HT-29 (cell line): Measurements from ENCODE around the gene OR8D1. TPM values are rescaled to one million over a fixed set of nuclear protein-coding genes. Genes with fewer than 3 reads are reported as not detected.

Source experiments
- DNase-seq: peaks from one replicate; pipeline ENCODE4 v3.0.0-alpha.2; 2015; ENCODE audit warnings: low spot score
- total RNA-seq: library from RNA; depleted of rRNA; stranded (reverse); fragments of >200 nt; shearing (Covaris generic); gene quantifications from 2 replicates; pipeline ENCODE4 v1.2.3, GENCODE V29; 2014; rRNA removed

The OR8D1 gene
- total RNA-seq, result not detected in 2 replicates

- DNase-seq, result no peak
These were observed at the start of gene OR8D1 for GRCh38 chr11:124313849-124314248. TSS of gene OR8D1 (minus strand) at chr11:124313949. CDS start at chr11:124310766, 3,183 bp downstream.

GRCh38 chr11:124359566-124359965, 45.8 kb upstream of the OR8D1 start:
- no peak for DNase-seq

- no peak for DNase-seq
These were observed 32.7 kb upstream of the OR8D1 start for GRCh38 chr11:124346311-124346955.

- no peak for DNase-seq
These were observed 30.6 kb upstream of the OR8D1 start for GRCh38 chr11:124344346-124344745.

- no peak for DNase-seq
These were observed 26.3 kb upstream of the OR8D1 start for GRCh38 chr11:124340142-124340447.

GRCh38 chr11:124339396-124340141, 25.8 kb upstream of the OR8D1 start:
- DNase-seq, result no peak

GRCh38 chr11:124331873-124332272, 18.1 kb upstream of the OR8D1 start:
- DNase-seq, result no peak

GRCh38 chr11:124329787-124330478, 16.2 kb upstream of the OR8D1 start:
- DNase-seq, result no peak

GRCh38 chr11:124327775-124328174, 14.0 kb upstream of the OR8D1 start:
- no peak for DNase-seq

- DNase-seq, result no peak
These were observed 8.6 kb upstream of the OR8D1 start for GRCh38 chr11:124322356-124322755.

GRCh38 chr11:124320097-124320496, 6.3 kb upstream of the OR8D1 start, which contains the start of gene OR8D2:
TSS of gene OR8D2 (minus strand) at chr11:124320197. CDS start at chr11:124320197, 0 bp downstream.
- no peak for DNase-seq

GRCh38 chr11:124315052-124315451, 1.3 kb upstream of the OR8D1 start:
- DNase-seq, result no peak

- DNase-seq, result no peak
These were observed 618 bp downstream of the OR8D1 start for GRCh38 chr11:124313131-124313530.

GRCh38 chr11:124311670-124312069, 2.1 kb downstream of the OR8D1 start:
- no peak for DNase-seq

- no peak for DNase-seq
These were observed 2.5 kb downstream of the OR8D1 start for GRCh38 chr11:124311269-124311668.

GRCh38 chr11:124310721-124311120, 3.0 kb downstream of the OR8D1 start:
- DNase-seq, result no peak

- no peak for DNase-seq
These were observed 6.7 kb downstream of the OR8D1 start for GRCh38 chr11:124307093-124307492.

GRCh38 chr11:124302347-124303125, 11.2 kb downstream of the OR8D1 start:
- no peak for DNase-seq

GRCh38 chr11:124301548-124301947, 12.2 kb downstream of the OR8D1 start:
- no peak for DNase-seq

GRCh38 chr11:124297921-124298320, 15.8 kb downstream of the OR8D1 start:
- no peak for DNase-seq

GRCh38 chr11:124296016-124296415, 17.7 kb downstream of the OR8D1 start:
- no peak for DNase-seq

- DNase-seq, result no peak
These were observed 19.1 kb downstream of the OR8D1 start for GRCh38 chr11:124294687-124295086.
